HG02759 (cell line): ENCODE data around the gene XRRA1.
"Not testable (repeated sequence)": the region's sequence is repeated elsewhere in the genome, so short reads cannot be mapped to it uniquely, and the experiment has no call there.

Experiments used
- ATAC-seq: cut with Tn5 transposase; IDR thresholded peaks from one replicate; pipeline ENCODE4 v1.9.1; 2021; ENCODE audit warnings: mild to moderate bottlenecking, moderate library complexity; ENCODE audit not compliant: unreplicated experiment

Gene XRRA1

DNA sequence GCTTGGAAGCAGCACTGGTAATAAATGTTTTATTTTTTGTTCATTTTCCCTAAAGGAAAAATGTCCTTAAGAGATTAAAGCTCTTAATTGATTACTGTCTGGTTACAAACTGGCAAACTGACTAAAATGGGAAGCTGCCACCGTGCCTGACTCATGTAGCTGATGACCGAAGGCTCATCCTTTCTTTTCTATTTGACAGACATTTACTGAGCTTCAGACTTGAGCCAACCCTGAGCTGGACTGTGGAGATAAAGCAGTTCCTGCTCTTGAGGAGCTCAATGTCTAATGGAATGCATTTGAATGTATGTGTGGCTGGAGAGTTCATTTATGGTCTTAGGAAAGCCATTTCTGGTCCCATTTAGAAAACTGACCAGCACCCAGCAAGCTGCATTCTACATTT, 108.9 kb downstream of the XRRA1 start:
- ATAC-seq = no peak

GRCh38 chr11:74839446-74839845, 109.4 kb downstream of the XRRA1 start:
- ATAC-seq = no peak

DNA sequence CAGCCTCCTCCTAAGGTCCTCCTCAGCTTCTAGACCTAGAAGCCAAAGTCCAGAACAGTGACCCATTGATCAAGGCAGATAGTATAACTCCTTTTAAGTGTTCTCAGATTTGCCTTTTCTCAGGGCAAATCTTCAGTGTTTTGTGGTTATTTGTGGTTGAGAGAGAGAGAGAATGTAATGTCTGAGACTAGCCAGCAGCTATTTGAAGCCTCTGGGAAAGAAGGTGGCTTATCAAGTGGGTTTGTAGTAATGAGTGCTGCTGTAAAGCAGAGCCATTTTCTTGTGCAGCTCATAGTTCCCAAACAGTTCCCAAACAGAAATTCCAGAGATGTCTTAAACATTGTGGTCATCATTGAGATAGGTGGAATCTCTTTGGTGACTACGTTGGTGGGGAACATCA, 110.7 kb downstream of the XRRA1 start:
- no peak for ATAC-seq

DNA sequence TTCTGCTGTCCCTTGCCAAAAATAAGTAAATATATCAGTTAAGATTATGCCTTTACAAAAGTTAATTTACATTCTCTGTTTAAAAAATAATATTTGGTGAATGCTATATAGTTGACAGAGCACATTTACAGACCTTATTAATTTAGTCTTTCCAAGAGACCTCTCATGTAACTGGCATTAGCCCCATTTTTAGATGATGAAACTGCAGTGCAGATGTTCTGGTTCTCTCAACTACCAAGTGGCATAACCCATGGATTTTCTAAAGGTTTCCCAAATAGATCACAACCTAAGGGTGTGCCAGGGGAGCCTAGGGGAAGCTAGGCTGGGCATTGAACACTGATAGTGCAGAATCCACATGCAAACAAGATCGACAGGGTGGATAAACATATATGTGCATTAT, 111.7 kb downstream of the XRRA1 start:
- ATAC-seq = no peak

DNA sequence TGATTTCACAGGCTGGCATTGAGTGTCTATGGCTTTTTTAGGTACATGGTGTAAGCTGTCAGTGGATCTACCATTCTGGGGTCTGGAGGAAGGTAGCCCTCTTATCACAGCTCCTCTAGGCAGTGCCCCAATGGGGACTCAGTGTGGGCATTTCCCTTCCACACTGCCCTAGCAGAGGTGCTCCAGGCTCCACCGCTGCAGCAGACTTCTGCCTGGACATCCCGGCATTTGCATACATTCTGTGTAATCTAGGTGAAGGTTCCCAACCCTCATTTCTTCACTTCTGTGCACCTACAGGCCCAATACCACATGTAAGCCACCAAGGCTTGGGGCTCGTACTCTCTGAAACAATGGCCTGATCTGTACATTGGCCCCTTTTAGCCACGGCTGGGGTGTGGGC, 122.0 kb downstream of the XRRA1 start:
- ATAC-seq = no peak

DNA sequence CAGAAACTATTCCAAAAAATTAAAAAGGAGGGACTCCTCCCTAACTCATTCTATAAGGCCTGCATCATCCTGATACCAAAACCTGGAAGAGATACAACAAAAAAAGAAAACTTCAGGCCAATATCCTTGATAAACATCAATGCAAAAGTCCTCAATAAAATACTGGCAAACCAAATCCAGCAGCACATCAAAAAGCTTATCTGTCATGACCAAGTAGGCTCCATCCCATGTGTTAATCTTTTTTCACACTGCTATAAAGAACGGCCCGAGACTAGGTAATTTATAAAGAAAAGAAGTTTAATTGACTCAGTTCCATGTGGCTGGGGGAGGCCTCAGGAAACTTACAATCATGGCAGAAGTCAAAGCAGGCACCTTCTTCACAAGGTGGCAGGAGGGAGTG, 123.3 kb downstream of the XRRA1 start:
- ATAC-seq = not testable (repeated sequence)

- no peak for ATAC-seq
Observed at GRCh38 chr11:74824285-74824982, 124.5 kb downstream of the XRRA1 start.

- no peak for ATAC-seq
Observed at GRCh38 chr11:74822170-74822569, 126.7 kb downstream of the XRRA1 start.

GRCh38 chr11:74820763-74821162, 128.1 kb downstream of the XRRA1 start:
- no peak for ATAC-seq

DNA sequence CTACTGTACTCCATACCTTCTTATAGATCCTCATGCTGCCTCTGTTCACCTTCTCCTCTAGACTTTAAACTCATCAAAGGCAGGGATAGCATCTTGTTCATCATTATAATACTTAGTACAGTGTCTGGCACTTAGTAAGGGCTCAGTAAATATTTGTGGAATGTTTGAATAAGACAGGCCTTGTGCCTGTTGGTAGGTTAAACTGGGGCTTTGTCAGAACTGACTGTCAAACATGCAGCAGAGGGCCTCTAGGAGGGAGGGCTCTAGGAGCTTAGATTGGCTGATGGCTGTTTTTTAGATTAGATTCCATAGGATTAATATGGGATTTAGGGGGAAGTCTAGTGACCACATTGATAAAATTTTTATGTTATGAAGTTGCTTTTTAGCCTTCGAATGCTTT, 129.5 kb downstream of the XRRA1 start:
- no peak for ATAC-seq

- no peak for ATAC-seq
Observed at GRCh38 chr11:74818283-74818946, 130.5 kb downstream of the XRRA1 start.

- no peak for ATAC-seq
Observed at GRCh38 chr11:74816664-74817063, 132.2 kb downstream of the XRRA1 start.

DNA sequence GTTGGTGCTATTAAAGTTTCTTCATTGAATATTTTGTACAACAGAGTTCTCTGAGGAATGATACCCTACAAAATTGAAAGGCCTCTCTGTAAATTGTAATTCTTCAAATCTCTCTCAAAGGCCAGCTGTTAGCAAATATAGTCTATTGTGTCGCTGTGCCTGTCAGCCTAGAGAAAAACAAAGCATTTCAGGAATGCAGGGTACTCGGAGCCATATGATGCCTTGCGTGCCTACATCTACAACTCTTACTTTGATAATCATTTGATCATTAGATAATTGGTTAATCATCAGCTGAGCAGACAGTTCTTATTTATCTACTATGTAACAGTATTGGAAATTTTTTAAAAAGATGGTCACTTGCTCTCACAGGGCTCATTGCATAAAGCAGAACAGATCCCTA, 132.9 kb downstream of the XRRA1 start:
- ATAC-seq = no peak

- no peak for ATAC-seq
Observed at GRCh38 chr11:74809801-74810200, 139.1 kb downstream of the XRRA1 start.

GRCh38 chr11:74806267-74806666, 142.6 kb downstream of the XRRA1 start:
- ATAC-seq = no peak

DNA sequence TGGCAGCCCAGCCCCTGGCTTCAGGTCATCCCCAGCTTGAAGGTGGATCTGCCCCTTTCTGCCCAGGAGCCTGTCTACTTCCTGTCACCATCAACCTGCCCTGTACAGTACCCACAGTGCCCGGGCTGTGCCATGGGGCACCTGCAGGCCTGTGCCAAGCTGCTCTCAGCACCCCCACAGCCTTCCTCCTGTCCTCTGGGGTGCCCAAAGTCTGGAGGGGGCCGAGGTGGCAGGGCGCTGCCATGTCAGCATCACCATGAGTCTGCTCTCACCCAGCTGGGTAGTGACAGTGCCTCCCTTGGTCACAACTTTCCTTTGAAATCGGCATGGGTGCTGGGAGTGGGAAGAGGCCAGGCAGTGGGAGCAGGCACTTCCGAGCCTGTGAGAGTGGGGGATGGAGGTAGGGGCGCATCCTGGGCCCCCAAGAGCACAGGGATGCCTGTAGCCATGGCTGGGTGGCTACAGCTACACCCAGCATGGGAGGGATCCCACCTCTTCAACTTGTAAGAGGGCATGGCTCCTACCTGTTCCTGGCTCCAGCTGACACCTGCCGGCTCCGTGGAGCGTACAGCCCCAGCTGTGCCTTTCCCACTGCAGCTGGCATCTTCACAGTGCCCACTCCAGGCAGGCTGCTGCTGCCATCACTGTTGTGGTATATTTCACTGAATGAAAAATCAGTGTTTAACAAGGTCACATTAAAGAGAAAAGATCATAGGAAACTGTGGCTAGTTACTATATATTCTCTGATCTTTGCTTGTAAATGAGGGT, 157.4 kb downstream of the XRRA1 start:
- no peak for ATAC-seq
